ENCODE results near the gene ABCB4.

DNA sequence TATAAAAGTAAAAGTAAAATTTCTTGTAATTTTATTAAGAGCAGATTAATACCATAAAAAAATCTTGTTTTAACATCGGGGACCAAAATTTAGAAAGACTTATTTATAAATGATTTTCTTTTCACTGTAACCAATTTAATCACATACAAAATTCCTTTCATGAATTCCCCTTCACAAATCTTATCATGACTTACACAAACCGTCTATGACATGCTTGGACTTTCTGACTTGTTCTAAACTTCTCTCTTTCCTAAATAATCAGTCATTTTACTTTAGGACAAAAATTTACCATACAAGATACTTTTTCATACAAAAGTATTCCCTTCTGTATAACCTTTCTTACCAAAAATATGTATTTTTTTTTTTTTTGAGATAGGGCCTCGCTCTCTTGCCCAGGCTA lies 120.7 kb downstream of the ABCB4 start:
- TF ChIP-seq CTCF (IDR thresholded peaks at IDR 0.05) (no peak), ZFX (IDR thresholded peaks at IDR 0.05; ENCODE audit: borderline replicate concordance) (no peak)

All from 22Rv1 (cell line).